Lower lobe of right lung (tissue), 2 donors: ENCODE data around the gene CCR9. TPM values are rescaled to one million over a fixed set of nuclear protein-coding genes. Genes with fewer than 3 reads are reported as not detected.
A peak's percentile ranks its signal among the peaks of the same experiment; 100 is the strongest.

Experiments
- ATAC-seq, 2 donors: fragments of 200-7000 bp; cut with Tn5 transposase; one replicate each; pipeline ENCODE4 v1.9.1; 2020 to 2022; ENCODE audit warnings: mild to moderate bottlenecking in 2 of 2, moderate library complexity in 2 of 2
- DNase-seq: peaks from one replicate; pipeline ENCODE4 v3.0.0-alpha.2; 2020
- H3K27ac ChIP-seq: fragments of 200-600 bp; one replicate; pipeline ENCODE4 v1.8.0; 2022
- H3K27me3 ChIP-seq: fragments of 200-600 bp; one replicate; pipeline ENCODE4 v1.8.0; 2022; ENCODE audit warnings: low read depth
- H3K36me3 ChIP-seq: fragments of 200-600 bp; one replicate; pipeline ENCODE4 v1.8.0; 2022; ENCODE audit warnings: mild to moderate bottlenecking
- H3K4me1 ChIP-seq: fragments of 200-600 bp; one replicate; pipeline ENCODE4 v1.8.0; 2022
- H3K4me3 ChIP-seq: fragments of 200-600 bp; one replicate; pipeline ENCODE4 v1.8.0; 2022; ENCODE audit warnings: mild to moderate bottlenecking
- H3K9me3 ChIP-seq: fragments of 200-600 bp; one replicate; pipeline ENCODE4 v1.8.0; 2022
- intact Hi-C: fragments of 100-400 bp; cut with DNase I; formaldehyde crosslinking; loops from one replicate; pipeline ENCODE4 v1.11.0; 2022
- total RNA-seq: library from RNA; stranded (reverse); fragmentation: NEBNext Ultra II Directional; extraction: Animal tissue kit (Norgen Biotek cat#: 25700); gene quantifications from one replicate; pipeline ENCODE4 v1.2.1, GENCODE V29; 2021
- TF ChIP-seq, protein P1 (sequence below): fragments of 200-600 bp; IDR thresholded peaks from one replicate; pipeline ENCODE4 v1.8.0; 2022; ENCODE audit warnings: antibody characterized with exemption, mild to moderate bottlenecking
- donor health status: DM: no; HTN: yes; CAD: no; lungs with severe emphysema.

CCR9 gene
- total RNA-seq, 1 donor from 2014 or later, result not detected

DNA sequence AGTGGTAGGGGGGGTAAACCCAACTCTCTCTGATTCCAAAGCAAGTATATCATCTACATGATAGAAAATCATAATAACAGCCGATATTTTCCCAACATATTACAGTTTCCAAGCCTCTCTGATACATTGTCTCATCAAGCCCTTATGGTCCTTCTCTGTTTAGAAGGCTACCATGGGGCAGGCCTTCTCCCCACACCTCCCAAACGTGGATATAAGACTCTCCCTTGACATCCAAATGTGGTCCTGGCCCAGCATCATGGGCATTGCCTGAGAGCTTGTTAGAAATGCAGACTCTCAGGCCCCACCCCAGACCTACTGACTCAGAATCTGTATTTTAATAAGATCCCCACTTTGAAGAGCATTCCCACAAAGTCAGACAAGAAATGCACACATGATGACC, 17.7 kb upstream of the CCR9 start:
- H3K36me3 ChIP-seq, result no peaks in the 10 kb centered on the region
- TF ChIP-seq, protein P1, sequence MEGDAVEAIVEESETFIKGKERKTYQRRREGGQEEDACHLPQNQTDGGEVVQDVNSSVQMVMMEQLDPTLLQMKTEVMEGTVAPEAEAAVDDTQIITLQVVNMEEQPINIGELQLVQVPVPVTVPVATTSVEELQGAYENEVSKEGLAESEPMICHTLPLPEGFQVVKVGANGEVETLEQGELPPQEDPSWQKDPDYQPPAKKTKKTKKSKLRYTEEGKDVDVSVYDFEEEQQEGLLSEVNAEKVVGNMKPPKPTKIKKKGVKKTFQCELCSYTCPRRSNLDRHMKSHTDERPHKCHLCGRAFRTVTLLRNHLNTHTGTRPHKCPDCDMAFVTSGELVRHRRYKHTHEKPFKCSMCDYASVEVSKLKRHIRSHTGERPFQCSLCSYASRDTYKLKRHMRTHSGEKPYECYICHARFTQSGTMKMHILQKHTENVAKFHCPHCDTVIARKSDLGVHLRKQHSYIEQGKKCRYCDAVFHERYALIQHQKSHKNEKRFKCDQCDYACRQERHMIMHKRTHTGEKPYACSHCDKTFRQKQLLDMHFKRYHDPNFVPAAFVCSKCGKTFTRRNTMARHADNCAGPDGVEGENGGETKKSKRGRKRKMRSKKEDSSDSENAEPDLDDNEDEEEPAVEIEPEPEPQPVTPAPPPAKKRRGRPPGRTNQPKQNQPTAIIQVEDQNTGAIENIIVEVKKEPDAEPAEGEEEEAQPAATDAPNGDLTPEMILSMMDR, result no peak
- H3K9me3 ChIP-seq, result peaks cover under 1% of the 10 kb centered on the region
- no peak for DNase-seq
- H3K4me3 ChIP-seq, result no peak overlapping the region
- no peak overlapping the region for H3K27ac ChIP-seq
- H3K27me3 ChIP-seq, result no peaks in the 10 kb centered on the region
- H3K4me1 ChIP-seq, result no peaks in the 10 kb centered on the region
- ATAC-seq, result no peak
- intact Hi-C loops, result no loop called here

DNA sequence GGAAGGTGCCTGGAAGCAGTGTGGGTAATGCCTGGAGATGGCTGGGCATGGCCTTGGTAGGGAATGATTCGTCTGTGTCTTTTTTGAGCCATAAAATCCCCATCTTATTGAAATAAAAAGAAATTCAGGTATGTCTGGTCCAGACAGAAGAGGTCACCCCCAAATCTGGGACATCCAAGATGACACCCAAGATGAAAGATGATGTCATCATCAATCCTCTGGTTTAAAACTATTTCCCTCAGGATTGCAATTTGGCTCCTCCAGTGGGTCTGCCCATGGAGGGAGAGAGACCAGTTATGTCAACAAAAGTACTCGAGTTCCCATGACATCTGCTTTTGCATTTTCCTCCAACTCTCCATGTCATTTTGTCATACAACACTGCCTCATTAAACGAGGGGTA, 16.7 kb upstream of the CCR9 start:
- no peaks in the 10 kb centered on the region for H3K4me1 ChIP-seq
- H3K36me3 ChIP-seq, result no peaks in the 10 kb centered on the region
- H3K9me3 ChIP-seq, result no peaks in the 10 kb centered on the region
- no peak overlapping the region for H3K27ac ChIP-seq
- no peak for DNase-seq
- no peak for ATAC-seq
- no peak overlapping the region for H3K4me3 ChIP-seq
- intact Hi-C loops, result no loop called here
- TF ChIP-seq, protein P1, result no peak
- no peaks in the 10 kb centered on the region for H3K27me3 ChIP-seq

DNA sequence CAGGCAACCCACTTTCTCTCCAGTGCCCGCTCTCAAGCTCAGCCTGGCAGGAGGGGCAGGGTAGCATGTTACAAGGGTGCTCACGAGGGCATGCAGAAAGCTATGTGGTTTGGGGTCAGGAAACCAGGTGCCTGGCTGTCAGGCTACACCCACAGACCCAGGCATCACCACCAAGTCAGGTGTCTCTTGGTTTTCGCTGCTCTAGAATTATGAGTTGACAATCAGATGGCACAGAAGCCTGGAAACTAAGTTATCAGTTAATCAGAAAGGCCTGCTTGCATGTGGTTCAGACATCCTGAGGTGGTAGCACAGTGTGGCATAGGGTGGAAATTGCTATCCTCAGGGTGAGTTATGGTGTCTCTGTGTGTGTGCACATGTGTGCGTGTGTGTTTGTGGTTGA, 16.2 kb upstream of the CCR9 start:
- H3K4me1 ChIP-seq, result no peaks in the 10 kb centered on the region
- DNase-seq (no peak), ATAC-seq (peak; percentile 48 to 66)
- no peaks in the 10 kb centered on the region for H3K36me3 ChIP-seq
- H3K27ac ChIP-seq, result no peak overlapping the region
- intact Hi-C loops, result no loop called here
- no peaks in the 10 kb centered on the region for H3K27me3 ChIP-seq
- TF ChIP-seq, protein P1, result no peak
- H3K9me3 ChIP-seq, result no peaks in the 10 kb centered on the region
- H3K4me3 ChIP-seq, result no peak overlapping the region

DNA sequence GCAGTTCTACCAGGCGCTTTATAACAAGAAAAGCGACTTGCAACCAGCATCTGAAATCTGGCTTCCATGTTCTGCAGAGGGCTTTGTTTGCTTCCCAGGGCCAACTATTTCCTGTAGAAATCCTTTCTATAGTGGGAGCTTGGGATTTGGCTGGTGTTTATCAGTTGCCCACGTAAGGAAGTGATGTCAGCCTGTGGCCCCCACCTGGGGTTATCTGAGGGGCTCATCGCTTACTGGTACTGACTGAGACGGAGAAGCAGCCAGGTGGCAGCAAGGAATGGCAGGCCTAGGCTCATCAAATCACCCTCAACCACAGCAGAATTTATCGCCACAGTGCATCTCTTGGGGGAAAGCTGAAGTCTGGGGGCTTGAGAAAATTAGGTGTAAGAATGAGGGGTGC, 14.6 kb upstream of the CCR9 start:
- TF ChIP-seq, protein P1, result no peak

DNA sequence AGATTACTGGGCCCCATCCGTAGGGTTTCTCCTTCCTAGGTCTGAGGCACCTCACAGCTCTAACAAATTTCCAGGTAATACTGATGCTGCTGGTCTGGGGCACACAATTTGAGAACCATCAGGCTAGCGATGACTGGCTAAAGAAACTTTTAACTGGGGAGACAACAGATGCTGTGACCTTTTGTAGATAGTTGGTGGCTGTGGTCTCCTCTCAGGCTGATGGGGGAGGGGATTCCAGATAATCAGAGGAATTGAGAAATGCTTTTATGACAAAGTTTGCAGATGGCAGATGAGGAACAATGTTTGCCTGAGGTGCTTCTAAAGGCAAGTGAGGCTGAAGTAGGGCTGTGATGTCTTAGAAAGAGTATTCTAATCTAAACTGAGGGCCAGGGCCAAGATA, 13.8 kb upstream of the CCR9 start:
- ATAC-seq (no peak), DNase-seq (no peak)
- Histone ChIP-seq H3K27me3 (no peaks in the 10 kb centered on the region), H3K4me1 (no peaks in the 10 kb centered on the region), H3K27ac (no peak overlapping the region), H3K4me3 (no peak overlapping the region), H3K36me3 (no peaks in the 10 kb centered on the region), H3K9me3 (no peaks in the 10 kb centered on the region)
- intact Hi-C loops, result no loop called here
- TF ChIP-seq, protein P1, result no peak

More for the DNA sequence above, 14.6 kb upstream of the CCR9 start:
- no peak overlapping the region for H3K27ac ChIP-seq
- ATAC-seq (no peak), DNase-seq (no peak)
- H3K4me3 ChIP-seq, result no peak overlapping the region
- no peaks in the 10 kb centered on the region for H3K27me3 ChIP-seq
- no peaks in the 10 kb centered on the region for H3K9me3 ChIP-seq
- no peaks in the 10 kb centered on the region for H3K4me1 ChIP-seq
- no peaks in the 10 kb centered on the region for H3K36me3 ChIP-seq
- intact Hi-C loops, result no loop called here

DNA sequence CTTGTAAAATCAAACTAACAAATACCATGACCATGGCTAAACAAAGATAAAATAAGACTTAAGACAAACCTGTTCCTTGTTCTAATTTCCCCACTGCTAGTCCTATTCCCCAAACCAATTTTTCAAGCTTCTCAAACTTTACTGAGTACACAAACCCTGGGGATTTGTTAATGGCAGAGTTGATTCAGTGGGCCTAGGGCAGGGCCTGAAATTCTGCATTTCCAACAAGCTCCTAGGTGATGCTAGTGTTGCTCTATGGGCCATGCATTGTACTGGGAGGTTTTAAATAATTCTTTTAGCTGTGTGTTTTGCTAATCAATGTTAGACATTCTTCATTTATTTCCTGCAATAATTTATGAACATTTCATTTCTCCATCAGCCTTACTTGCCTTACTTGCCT, 13.3 kb upstream of the CCR9 start:
- ATAC-seq, result no peak
- TF ChIP-seq, protein P1, result no peak

More for the DNA sequence above, 13.3 kb upstream of the CCR9 start:
- DNase-seq, result no peak
- no peaks in the 10 kb centered on the region for H3K27me3 ChIP-seq
- no peaks in the 10 kb centered on the region for H3K36me3 ChIP-seq
- H3K9me3 ChIP-seq, result no peaks in the 10 kb centered on the region
- H3K4me1 ChIP-seq, result no peaks in the 10 kb centered on the region
- intact Hi-C loops, result no loop called here
- no peak overlapping the region for H3K4me3 ChIP-seq
- no peak overlapping the region for H3K27ac ChIP-seq
